Fibroblast of pulmonary artery (primary cell): ENCODE data around the gene GTF2H4.
"Not testable (repeated sequence)": the region's sequence is repeated elsewhere in the genome, so short reads cannot be mapped to it uniquely, and the experiment has no call there.

ENCODE experiments used
- DNase-seq: peaks from one replicate; pipeline ENCODE4 v3.0.0-alpha.2; 2010; ENCODE audit warnings: low read depth
- H3K4me3 ChIP-seq: replicated peaks from 2 replicates; pipeline ENCODE4 v1.5.1; 2011; ENCODE audit warnings: low read depth, mild to moderate bottlenecking, control low read depth, low read length, moderate library complexity
- TF ChIP-seq, protein P1 (sequence below): IDR thresholded peaks from 2 replicates; pipeline ENCODE4 v1.5.1; 2011; ENCODE audit warnings: mild to moderate bottlenecking, control low read depth, low read length, inconsistent platforms; ENCODE audit errors: missing control alignments

The GTF2H4 gene

DNA sequence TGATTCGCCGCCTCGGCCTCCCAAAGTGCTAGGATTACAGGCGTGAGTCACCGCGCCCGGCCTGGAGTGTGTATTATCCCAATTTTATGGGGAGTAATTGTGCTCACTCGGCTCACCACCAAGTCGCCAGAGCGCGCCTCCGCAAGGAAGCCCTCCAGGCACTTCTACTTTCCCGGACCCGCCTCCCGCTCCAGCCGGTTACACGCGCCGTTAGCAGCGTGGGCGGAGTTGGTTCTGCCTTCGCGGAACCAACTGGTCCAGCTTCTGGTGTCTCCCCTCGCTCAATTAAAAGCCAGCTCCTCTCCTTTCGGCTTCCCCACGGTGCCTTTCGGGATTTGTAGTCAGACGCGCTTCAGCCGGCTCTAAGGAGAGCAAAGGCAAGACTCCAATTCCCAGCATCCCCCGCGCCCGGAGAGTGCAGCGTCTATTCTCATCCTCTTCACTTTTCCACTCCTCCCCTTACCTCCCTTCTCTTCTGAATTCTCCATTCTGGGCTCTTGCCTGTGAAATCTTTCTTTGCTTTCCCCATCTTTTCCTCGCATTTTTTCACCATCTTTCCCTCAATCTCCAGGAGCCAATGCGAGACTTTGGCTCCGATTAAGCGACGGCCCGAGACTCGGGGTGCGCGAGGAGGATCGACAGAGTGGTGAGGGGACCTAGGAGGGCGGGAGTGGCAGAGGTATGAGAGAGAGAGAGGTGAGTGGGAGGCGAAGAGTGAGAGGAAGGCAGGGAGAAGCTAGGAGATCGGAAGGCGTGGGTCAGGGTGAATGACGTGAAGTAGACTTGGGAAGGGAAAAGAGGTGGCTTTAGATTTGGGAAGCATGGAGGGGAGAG, at the start of gene GTF2H4:
Gene GTF2H4 (plus strand): TSS at position 450 of the 834 bp plus-strand sequence.
- peak within 1 kb of the TSS; percentile 82 for H3K4me3 ChIP-seq
- DNase-seq, result peak; percentile 99
- TF ChIP-seq, protein P1, sequence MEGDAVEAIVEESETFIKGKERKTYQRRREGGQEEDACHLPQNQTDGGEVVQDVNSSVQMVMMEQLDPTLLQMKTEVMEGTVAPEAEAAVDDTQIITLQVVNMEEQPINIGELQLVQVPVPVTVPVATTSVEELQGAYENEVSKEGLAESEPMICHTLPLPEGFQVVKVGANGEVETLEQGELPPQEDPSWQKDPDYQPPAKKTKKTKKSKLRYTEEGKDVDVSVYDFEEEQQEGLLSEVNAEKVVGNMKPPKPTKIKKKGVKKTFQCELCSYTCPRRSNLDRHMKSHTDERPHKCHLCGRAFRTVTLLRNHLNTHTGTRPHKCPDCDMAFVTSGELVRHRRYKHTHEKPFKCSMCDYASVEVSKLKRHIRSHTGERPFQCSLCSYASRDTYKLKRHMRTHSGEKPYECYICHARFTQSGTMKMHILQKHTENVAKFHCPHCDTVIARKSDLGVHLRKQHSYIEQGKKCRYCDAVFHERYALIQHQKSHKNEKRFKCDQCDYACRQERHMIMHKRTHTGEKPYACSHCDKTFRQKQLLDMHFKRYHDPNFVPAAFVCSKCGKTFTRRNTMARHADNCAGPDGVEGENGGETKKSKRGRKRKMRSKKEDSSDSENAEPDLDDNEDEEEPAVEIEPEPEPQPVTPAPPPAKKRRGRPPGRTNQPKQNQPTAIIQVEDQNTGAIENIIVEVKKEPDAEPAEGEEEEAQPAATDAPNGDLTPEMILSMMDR, result no peak

DNA sequence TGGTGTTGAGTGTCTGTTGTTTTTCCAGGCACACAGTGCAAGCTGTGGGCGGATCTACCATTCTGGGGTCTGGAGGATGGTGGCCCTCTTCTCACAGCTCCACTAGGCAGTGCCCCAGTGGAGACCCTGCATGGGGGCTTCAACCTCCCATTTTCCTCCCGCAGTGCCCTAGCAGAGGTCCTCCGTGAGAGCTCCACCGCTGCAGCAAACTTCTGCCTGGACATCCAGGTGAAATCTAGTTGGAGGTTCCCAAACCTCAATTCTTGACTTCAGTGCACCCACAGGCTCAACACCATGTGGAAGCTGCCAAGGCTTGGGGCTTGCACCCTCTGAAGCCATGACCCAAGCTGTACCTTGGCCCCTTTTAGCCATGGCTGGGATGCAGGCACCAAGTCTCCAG, 48.3 kb upstream of the GTF2H4 start:
- DNase-seq, H3K4me3 ChIP-seq: not testable (repeated sequence)

DNA sequence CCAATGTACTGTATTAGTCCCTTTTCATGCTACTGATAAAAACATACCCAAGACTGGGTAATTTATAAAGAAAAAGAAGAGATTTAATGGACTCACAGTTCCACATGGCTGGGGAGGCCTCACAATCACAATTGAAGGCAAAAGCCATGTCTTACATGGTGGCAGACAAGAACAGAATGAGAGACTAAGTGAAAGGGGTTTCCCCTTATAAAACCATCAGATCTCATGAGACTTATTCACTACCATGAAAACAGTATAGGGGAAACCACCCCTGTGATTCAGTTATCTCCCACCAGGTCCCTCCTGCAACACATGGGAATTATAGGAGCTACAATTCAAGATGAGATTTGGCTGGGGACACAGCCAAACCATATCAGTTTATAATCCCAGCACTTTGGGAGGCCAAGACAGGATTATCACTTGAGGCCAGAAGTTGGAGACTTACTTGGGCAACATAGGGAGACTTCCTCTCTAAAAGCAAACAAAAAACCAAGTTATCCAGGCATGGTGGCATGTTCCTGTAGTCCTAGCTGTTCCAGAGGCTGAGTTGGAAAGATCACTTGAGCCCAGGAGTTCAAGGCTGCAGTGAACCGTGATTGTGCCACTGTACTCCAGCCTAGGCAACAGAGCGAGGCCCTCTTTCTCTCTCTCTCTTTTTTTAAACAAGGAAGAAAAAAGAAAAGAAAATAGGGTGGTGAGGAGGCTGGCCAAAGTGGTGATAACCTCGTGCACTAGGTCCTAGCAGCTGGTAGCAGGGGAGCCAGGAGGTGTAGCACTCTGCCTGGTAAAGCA, 46.6 kb upstream of the GTF2H4 start:
- no peak for DNase-seq
- TF ChIP-seq, protein P1, result no peak
- H3K4me3 ChIP-seq, result no peak overlapping the region

DNA sequence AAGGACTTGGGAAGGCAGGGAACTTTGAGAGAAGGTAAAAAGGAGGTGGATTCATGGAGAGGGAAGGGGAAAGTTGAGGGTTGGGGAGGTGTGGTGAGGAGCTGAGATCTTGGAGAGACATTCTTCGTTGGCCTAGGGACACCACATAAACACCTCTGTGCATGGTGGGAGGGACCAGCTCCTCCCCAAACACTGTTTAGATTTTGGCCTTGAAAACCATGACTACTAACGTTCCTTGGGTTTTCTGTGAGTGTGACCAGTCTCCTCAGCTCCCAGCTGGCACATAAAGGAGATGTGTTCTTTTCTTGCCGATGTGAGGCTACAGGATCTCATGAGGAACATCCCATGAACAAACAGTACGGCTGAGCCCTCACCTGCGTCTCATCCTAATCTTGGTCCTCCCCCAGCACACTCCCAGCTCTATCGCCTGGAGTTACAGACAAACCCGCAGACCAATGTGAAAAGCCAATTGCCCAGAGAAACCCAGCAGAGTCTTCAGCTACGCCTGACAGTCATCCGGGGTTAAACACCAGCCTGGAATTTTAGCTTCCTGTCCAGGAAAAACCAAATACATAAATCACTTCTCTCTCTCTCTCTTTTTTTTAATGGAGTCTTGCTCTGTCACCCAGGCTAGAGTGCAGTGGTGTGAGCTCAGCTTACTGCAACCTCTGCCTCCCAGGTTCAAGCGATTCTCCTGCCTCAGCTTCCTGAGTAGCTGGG, 45.7 kb upstream of the GTF2H4 start:
- TF ChIP-seq, protein P1, result no peak
- no peak for DNase-seq
- H3K4me3 ChIP-seq, result no peak overlapping the region

DNA sequence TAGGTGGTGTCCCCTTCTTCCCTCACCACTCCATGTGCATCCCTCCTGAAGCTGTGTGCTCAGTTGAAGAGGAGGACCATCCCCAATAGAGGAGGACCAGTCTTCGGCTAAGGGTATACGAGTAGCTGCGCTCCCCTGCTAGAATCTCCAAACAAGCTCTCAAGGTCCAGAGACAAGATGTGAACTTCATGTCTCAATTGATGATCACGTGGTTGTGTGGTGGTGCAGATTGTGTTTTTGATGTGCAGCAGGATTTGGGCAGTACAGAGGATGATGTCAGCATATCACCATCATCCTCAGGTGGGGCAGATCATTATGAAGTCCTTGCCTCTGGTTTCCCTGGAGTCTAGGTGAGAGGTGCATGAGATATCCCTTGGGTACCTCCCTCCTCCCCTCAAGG, 43.7 kb upstream of the GTF2H4 start:
- DNase-seq, result no peak
- H3K4me3 ChIP-seq, result no peak overlapping the region
- TF ChIP-seq, protein P1, result no peak

DNA sequence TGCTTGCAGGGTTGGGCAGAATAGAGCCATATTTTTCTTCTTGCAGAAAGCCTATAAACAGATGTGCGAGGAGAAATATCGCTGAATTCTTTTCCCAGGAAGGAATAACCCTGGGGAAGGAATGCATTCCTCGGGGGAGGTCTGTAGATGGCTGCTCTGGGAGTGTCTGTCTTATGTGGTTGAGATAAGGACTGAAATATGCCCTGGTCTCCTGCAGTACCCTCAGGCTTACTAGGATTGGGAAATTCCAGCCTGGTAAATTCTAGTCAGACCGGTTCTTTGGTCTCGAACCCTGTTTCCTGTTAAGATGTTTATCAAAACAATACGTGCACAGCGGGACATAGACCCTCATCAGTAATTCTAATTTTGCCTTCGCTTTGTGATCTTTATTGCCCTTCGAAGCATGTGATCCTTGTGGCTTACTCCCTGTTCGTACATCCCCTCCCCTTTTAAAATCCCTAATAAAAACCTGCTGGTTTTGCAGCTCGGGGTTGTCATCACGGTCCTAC, 38.7 kb upstream of the GTF2H4 start:
- H3K4me3 ChIP-seq, DNase-seq: not testable (repeated sequence)

DNA sequence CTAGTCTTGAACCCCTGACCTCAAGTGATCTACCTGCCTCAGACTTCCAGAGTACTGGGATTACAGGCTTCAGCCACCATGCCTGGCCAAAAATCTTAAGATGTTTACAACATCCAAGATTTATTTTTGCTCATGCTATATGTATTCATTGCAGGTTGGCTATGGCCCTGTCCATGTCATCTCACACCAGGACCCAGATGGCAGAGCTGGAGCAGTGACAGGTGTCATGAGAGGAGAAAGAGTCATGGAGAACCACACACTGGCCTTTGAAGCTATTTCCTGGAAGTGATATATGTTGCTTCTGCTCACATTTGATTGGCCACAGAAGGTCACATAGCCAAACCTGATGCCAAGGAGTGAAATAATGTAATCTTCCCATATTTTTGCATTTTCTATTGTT, 37.5 kb upstream of the GTF2H4 start:
- no peak for DNase-seq
- no peak overlapping the region for H3K4me3 ChIP-seq
- TF ChIP-seq, protein P1, result no peak
